ENCODE results near the gene DOCK1. TPM values are rescaled to one million over a fixed set of nuclear protein-coding genes. Genes with fewer than 3 reads are reported as not detected.

DOCK1 gene
- total RNA-seq, 1 donor from 2014 or later = 72.6 TPM

GRCh38 chr10:127418536-127419168 lies 513.4 kb downstream of the DOCK1 start:
- DNase-seq (ENCODE audit: low spot score) = no peak
- peaks cover 10% of the 10 kb centered on the region for H3F3A ChIP-seq (ENCODE audit: low read depth)
- no peak overlapping the region for H3K4me3 ChIP-seq
- no peaks in the 10 kb centered on the region for H4K20me1 ChIP-seq (ENCODE audit: low read depth)
- H3K9me3 Mint-ChIP-seq = no peaks in the 10 kb centered on the region
- no peaks in the 10 kb centered on the region for H3K27me3 ChIP-seq
- H2AFZ ChIP-seq (replicated peaks) = no peak overlapping the region
- H3K36me3 ChIP-seq = no peaks in the 10 kb centered on the region
- H3K9me3 ChIP-seq (ENCODE audit: low read depth) = no peaks in the 10 kb centered on the region
- H3K4me1 ChIP-seq = peaks cover 35% of the 10 kb centered on the region
- TF ChIP-seq EZH2phosphoT487 (IDR thresholded peaks at IDR 0.05) (no peak), EZH2 (IDR thresholded peaks at IDR 0.05) (no peak)
- TF ChIP-seq, protein P1, sequence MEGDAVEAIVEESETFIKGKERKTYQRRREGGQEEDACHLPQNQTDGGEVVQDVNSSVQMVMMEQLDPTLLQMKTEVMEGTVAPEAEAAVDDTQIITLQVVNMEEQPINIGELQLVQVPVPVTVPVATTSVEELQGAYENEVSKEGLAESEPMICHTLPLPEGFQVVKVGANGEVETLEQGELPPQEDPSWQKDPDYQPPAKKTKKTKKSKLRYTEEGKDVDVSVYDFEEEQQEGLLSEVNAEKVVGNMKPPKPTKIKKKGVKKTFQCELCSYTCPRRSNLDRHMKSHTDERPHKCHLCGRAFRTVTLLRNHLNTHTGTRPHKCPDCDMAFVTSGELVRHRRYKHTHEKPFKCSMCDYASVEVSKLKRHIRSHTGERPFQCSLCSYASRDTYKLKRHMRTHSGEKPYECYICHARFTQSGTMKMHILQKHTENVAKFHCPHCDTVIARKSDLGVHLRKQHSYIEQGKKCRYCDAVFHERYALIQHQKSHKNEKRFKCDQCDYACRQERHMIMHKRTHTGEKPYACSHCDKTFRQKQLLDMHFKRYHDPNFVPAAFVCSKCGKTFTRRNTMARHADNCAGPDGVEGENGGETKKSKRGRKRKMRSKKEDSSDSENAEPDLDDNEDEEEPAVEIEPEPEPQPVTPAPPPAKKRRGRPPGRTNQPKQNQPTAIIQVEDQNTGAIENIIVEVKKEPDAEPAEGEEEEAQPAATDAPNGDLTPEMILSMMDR (IDR thresholded peaks at IDR 0.05) = no peak
- no peak overlapping the region for H3K27ac Mint-ChIP-seq
- H3K27me3 Mint-ChIP-seq (ENCODE audit: insufficient read depth, low read depth) = no peaks in the 10 kb centered on the region
- no peak overlapping the region for H3K4me3 Mint-ChIP-seq
- H3K36me3 Mint-ChIP-seq = peaks cover 9% of the 10 kb centered on the region
- H3K27ac ChIP-seq = no peak overlapping the region
- peaks cover 32% of the 10 kb centered on the region for H3K4me1 Mint-ChIP-seq
- no peak overlapping the region for H3K4me2 ChIP-seq
- no peak overlapping the region for H3K9ac ChIP-seq
- H3K79me2 ChIP-seq (ENCODE audit: low read depth) = no peaks in the 10 kb centered on the region

DNA sequence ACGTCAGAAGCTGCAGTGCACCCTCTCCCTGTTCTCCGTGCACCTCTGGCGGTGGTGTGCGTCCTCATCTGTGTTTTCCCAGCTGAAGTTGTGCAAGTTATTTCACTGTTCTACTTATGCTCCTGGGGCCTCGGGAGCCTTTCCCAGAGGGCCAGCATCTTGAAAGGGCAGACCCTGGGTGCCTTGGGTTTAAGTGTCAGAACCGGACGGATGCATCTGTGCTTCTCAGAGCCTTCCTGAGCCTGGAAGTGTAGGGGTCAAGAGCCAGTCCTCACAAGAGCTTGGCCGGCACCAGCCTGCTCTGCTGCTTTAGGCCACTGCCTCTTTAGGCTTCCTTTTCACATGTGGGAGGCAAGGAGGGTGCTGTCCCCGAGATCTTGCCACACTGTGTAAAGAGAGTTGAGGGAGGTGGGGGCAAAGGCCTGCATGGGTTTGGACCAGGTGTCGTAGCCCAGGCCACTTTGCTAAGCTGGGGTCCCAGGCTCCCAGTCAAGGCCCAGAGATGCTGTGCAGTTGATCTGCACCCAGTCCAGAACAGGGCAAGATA lies 515.0 kb downstream of the DOCK1 start:
- Histone ChIP-seq H3K27ac (no peak overlapping the region), H3K4me1 (peaks cover 20% of the 10 kb centered on the region), H3F3A (ENCODE audit: low read depth) (peaks cover 10% of the 10 kb centered on the region), H3K79me2 (ENCODE audit: low read depth) (no peaks in the 10 kb centered on the region), H3K4me3 (no peak overlapping the region), H3K9me3 (ENCODE audit: low read depth) (no peaks in the 10 kb centered on the region), H3K36me3 (no peaks in the 10 kb centered on the region), H3K9ac (no peak overlapping the region), H3K4me2 (no peak overlapping the region), H3K27me3 (no peaks in the 10 kb centered on the region), H2AFZ (replicated peaks) (no peak overlapping the region), H4K20me1 (ENCODE audit: low read depth) (no peaks in the 10 kb centered on the region)
- peaks cover 27% of the 10 kb centered on the region for H3K4me1 Mint-ChIP-seq
- DNase-seq (ENCODE audit: low spot score) = no peak
- peaks cover 12% of the 10 kb centered on the region for H3K36me3 Mint-ChIP-seq
- H3K4me3 Mint-ChIP-seq = no peak overlapping the region
- TF ChIP-seq EZH2phosphoT487 (IDR thresholded peaks at IDR 0.05) (no peak), EZH2 (IDR thresholded peaks at IDR 0.05) (no peak)
- TF ChIP-seq, protein P1 (IDR thresholded peaks at IDR 0.05) = no peak
- no peaks in the 10 kb centered on the region for H3K9me3 Mint-ChIP-seq
- no peak overlapping the region for H3K27ac Mint-ChIP-seq
- H3K27me3 Mint-ChIP-seq (ENCODE audit: insufficient read depth, low read depth) = no peaks in the 10 kb centered on the region

GRCh38 chr10:127423218-127423915 lies 518.1 kb downstream of the DOCK1 start:
- TF ChIP-seq EZH2phosphoT487 (IDR thresholded peaks at IDR 0.05) (no peak), EZH2 (IDR thresholded peaks at IDR 0.05) (no peak)
- TF ChIP-seq, protein P1 (IDR thresholded peaks at IDR 0.05) = no peak
- Histone ChIP-seq H3K4me1 (no peaks in the 10 kb centered on the region), H2AFZ (replicated peaks) (no peak overlapping the region), H3K79me2 (ENCODE audit: low read depth) (no peaks in the 10 kb centered on the region), H3K9me3 (ENCODE audit: low read depth) (no peaks in the 10 kb centered on the region), H3K27me3 (no peaks in the 10 kb centered on the region), H3K4me2 (no peak overlapping the region), H3F3A (ENCODE audit: low read depth) (no peaks in the 10 kb centered on the region), H3K27ac (no peak overlapping the region), H3K9ac (no peak overlapping the region), H3K4me3 (no peak overlapping the region), H4K20me1 (ENCODE audit: low read depth) (no peaks in the 10 kb centered on the region), H3K36me3 (no peaks in the 10 kb centered on the region)
- Mint-ChIP-seq H3K4me3 (no peak overlapping the region), H3K27me3 (ENCODE audit: insufficient read depth, low read depth) (peaks cover 3% of the 10 kb centered on the region), H3K4me1 (peaks cover 12% of the 10 kb centered on the region), H3K9me3 (no peaks in the 10 kb centered on the region), H3K27ac (no peak overlapping the region), H3K36me3 (peaks cover 25% of the 10 kb centered on the region)
- no peak for DNase-seq (ENCODE audit: low spot score)
